Cerebellar nuclear complex (tissue), 1 donor: Measurements from ENCODE around the gene AKNAD1.
"Not testable (repeated sequence)": the region's sequence is repeated elsewhere in the genome, so short reads cannot be mapped to it uniquely, and the experiment has no call there.

Source experiments
- DNase-seq, 2 experiments: peaks; one replicate each; lab custom pipeline; 2025; lab: John Stamatoyannopoulos, UW

The AKNAD1 gene

GRCh38 chr1:108785264-108785663, 71.6 kb downstream of the AKNAD1 start:
- DNase-seq: no peak

GRCh38 chr1:108781575-108781944, 75.3 kb downstream of the AKNAD1 start:
- not testable (repeated sequence) for DNase-seq

GRCh38 chr1:108780937-108781574, 75.8 kb downstream of the AKNAD1 start:
- DNase-seq: no peak

GRCh38 chr1:108779455-108779854, 77.4 kb downstream of the AKNAD1 start:
- DNase-seq: no peak

GRCh38 chr1:108777839-108778238, 79.1 kb downstream of the AKNAD1 start:
- DNase-seq: no peak

GRCh38 chr1:108767708-108768107, 89.2 kb downstream of the AKNAD1 start:
- no peak for DNase-seq

GRCh38 chr1:108767115-108767514, 89.8 kb downstream of the AKNAD1 start:
- no peak for DNase-seq
